HepG2 (cell line): ENCODE measurements around the gene RNF114. TPM values are rescaled to one million over a fixed set of nuclear protein-coding genes. Genes with fewer than 3 reads are reported as not detected.

Source experiments
- DR1 ChIP-seq: sonication (generic); formaldehyde crosslinking; IDR thresholded peaks from 2 replicates; pipeline ENCODE4 v1.8.0; 2021; ENCODE audit warnings: mild to moderate bottlenecking, missing genetic modification reagents, inconsistent platforms
- DZIP1 ChIP-seq: sonication (generic); formaldehyde crosslinking; IDR thresholded peaks from 2 replicates; pipeline ENCODE4 v1.5.0; 2020; ENCODE audit warnings: mild to moderate bottlenecking, missing genetic modification reagents
- HMGXB3 ChIP-seq: sonication (generic); formaldehyde crosslinking; IDR thresholded peaks from 2 replicates; pipeline ENCODE4 v1.4.0; 2020; ENCODE audit warnings: missing genetic modification reagents, borderline replicate concordance
- HNF1B ChIP-seq: sonication (generic); formaldehyde crosslinking; IDR thresholded peaks from 2 replicates; pipeline ENCODE4 v1.5.1; 2020; ENCODE audit warnings: mild to moderate bottlenecking, moderate library complexity, missing genetic modification reagents
- KLF6 ChIP-seq: IDR thresholded peaks from 2 replicates; pipeline ENCODE4 v1.8.0; 2016; ENCODE audit warnings: missing biosample characterization, missing genetic modification reagents
- MTF1 ChIP-seq: sonication (generic); formaldehyde crosslinking; IDR thresholded peaks from 2 replicates; pipeline ENCODE4 v1.5.0; 2020; ENCODE audit warnings: missing genetic modification reagents
- NKX3-1 ChIP-seq: sonication (generic); formaldehyde crosslinking; IDR thresholded peaks from 2 replicates; pipeline ENCODE4 v1.5.0; 2020; ENCODE audit warnings: missing genetic modification reagents
- PHB2 ChIP-seq: fragments of 450-650 bp; IDR thresholded peaks from 2 replicates; pipeline ENCODE4 v1.6.1; 2018; ENCODE audit not compliant: partially characterized antibody
- TARDBP ChIP-seq: sonication (generic); formaldehyde crosslinking; IDR thresholded peaks from 2 replicates; pipeline ENCODE4 v1.8.0; 2022; ENCODE audit warnings: mild to moderate bottlenecking, missing genetic modification reagents
- TERF1 ChIP-seq: sonication (generic); formaldehyde crosslinking; IDR thresholded peaks from 2 replicates; pipeline ENCODE4 v1.8.0; 2022; ENCODE audit warnings: mild to moderate bottlenecking, missing genetic modification reagents, moderate library complexity
- TFDP2 ChIP-seq: sonication (generic); formaldehyde crosslinking; IDR thresholded peaks from 2 replicates; pipeline ENCODE4 v1.4.0; 2020; ENCODE audit warnings: missing genetic modification reagents
- ZGPAT ChIP-seq: IDR thresholded peaks from 2 replicates; pipeline ENCODE4 v1.6.1; 2016; ENCODE audit warnings: mild to moderate bottlenecking
- ZNF207 ChIP-seq: fragments of 450-650 bp; IDR thresholded peaks from 2 replicates; pipeline ENCODE4 v1.6.1; 2016; ENCODE audit warnings: antibody characterized with exemption, borderline replicate concordance
- ZNF564 ChIP-seq: sonication (generic); formaldehyde crosslinking; IDR thresholded peaks from 2 replicates; pipeline ENCODE4 v1.8.1; 2023; ENCODE audit warnings: mild to moderate bottlenecking, missing genetic modification reagents
- ZNF570 ChIP-seq: sonication (generic); formaldehyde crosslinking; IDR thresholded peaks from 2 replicates; pipeline ENCODE4 v1.4.0; 2020; ENCODE audit warnings: mild to moderate bottlenecking, missing genetic modification reagents, borderline replicate concordance
- ZNF792 ChIP-seq: IDR thresholded peaks from 2 replicates; pipeline ENCODE4 v1.6.1; 2016
- polyA plus RNA-seq, 8 experiments: library from polyadenylated mRNA; depleted of rRNA in 3 of 8; stranded (reverse) in 7 of 8; unstranded in 1 of 8; fragments of >200 nt; fragmentation: Illumina TruSeq in 4 of 8; extraction: Trizol in 4 of 8; gene quantifications; 2 replicates each; pipeline versions ENCODE4 v1.2.1 to v1.2.3, GENCODE V29; 2011 to 2016; ENCODE audit warnings: low read depth in 4 of 8, missing spikeins in 1 of 8, mixed read lengths in 1 of 8; ENCODE audit not compliant: insufficient read depth in 1 of 8
- total RNA-seq, 5 experiments: library from RNA; depleted of rRNA; stranded (reverse); fragments of >200 nt; fragmentation: Illumina TruSeq; extraction: Trizol; gene quantifications; 2 replicates each; pipeline ENCODE4 v1.2.3, GENCODE V29; 2016; ENCODE audit warnings: low read depth in 1 of 5

RNF114 gene
- total and polyA plus RNA-seq, 2 of the 13 experiments (the other 11 are each of a cell fraction or from before 2014, with no cell fraction given) = 119 to 126 TPM

- TF ChIP-seq HMGXB3 (CRISPR knock-in tag) (peak; percentile 78; the same call in 1 of the 2 replicates), DR1 (CRISPR knock-in tag) (no peak), ZNF792 (0 out of 2 replicates have a peak, but pooled peaks have one; percentile 53), HNF1B (CRISPR knock-in tag) (peak; percentile 56; the same call in 1 of the 2 replicates), KLF6 (CRISPR knock-in tag) (peak; percentile 34; the same call in 1 of the 2 replicates), NKX3-1 (CRISPR knock-in tag) (peak; percentile 11; the same call in 1 of the 2 replicates), ZNF564 (CRISPR knock-in tag) (no peak), TERF1 (no peak), DZIP1 (CRISPR knock-in tag) (no peak), TFDP2 (CRISPR knock-in tag) (peak; percentile 27; the same call in 1 of the 2 replicates), ZGPAT (CRISPR knock-in tag) (peak; percentile 87), ZNF207 (no peak), MTF1 (CRISPR knock-in tag) (no peak), TARDBP (no peak), PHB2 (no peak), ZNF570 (CRISPR knock-in tag) (no peak)
Measured at GRCh38 chr20:49928411-49929141, 7.6 kb upstream of the RNF114 start (continued).
